K562 treated with DMSO at 1 percent for 12 hours (cell line): Measurements from ENCODE around the gene IL26. TPM values are rescaled to one million over a fixed set of nuclear protein-coding genes. Genes with fewer than 3 reads are reported as not detected.

Experiments
- total RNA-seq: library from RNA; unstranded; fragments of 300-600 nt; gene quantifications from 2 replicates; pipeline ENCODE4 v1.2.3, GENCODE V29; 2022; ENCODE audit not compliant: insufficient read depth

The IL26 gene, protein sequence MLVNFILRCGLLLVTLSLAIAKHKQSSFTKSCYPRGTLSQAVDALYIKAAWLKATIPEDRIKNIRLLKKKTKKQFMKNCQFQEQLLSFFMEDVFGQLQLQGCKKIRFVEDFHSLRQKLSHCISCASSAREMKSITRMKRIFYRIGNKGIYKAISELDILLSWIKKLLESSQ
- not detected in 2 replicates for total RNA-seq

DNA sequence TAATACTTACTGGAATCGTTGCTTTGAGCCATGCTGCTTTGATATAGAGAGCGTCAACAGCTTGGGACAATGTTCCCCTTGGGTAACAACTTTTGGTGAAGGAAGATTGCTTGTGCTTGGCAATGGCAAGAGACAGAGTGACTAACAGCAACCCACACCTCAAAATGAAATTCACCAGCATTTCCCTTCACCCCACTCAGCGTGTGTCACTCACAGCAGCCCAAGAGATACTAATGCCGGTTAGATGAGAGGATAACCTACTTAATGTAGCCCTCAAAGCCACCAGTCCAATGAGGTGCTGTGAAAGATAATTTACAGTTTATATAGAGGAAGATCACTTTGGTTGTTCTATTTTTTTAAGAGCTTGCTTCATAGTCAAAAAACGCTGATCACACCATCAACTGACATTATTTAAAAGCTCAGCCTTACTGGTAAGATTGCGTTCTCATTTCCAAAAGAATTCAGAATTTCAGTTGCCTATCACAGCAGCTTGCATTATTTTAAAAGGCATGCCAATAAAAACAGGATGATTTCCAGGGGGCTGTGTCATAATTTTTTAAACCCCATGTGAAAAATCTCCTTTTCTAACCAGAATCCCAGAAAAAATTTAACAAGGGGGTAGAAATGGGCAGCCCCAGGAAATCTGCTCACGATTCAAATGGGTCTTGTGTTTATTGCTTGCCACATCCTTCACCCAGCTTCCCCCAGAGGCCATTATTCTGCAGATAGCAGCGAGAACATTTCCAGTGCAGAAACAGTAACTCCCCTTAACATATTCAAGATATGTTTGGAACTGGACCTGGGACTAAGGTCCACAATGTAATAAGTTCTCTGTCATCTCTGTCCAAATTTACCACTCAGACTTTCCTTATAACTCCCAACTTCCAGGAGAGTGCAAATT is at the start of gene IL26:
TSS of gene IL26 (minus strand) at position 235 of the 901 bp plus-strand sequence. CDS start at position 181, 54 bp downstream.

DNA sequence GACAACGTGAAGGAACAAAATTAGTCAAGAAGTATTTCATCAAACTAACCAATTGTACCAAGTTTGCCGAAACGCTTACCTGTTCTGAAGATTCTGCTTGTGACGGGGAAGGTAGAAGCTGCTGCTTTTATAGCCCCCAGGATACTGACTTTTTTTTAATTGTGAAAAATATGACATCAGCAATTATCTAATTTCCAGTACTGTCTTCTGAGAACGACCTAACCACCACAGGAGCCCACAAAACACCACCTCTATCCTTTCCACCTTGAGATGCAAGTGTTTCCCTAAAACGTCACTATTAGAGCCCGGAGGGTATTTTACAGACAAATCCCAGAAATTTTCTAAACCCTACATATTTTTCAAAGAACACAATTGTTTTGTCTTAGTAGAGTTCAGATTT is 27.9 kb upstream of the IL26 start, which contains the start of gene IL22:
TSS of gene IL22 (minus strand) at position 101 of the 400 bp plus-strand sequence. CDS start 156 bp downstream, outside the sequence.

DNA sequence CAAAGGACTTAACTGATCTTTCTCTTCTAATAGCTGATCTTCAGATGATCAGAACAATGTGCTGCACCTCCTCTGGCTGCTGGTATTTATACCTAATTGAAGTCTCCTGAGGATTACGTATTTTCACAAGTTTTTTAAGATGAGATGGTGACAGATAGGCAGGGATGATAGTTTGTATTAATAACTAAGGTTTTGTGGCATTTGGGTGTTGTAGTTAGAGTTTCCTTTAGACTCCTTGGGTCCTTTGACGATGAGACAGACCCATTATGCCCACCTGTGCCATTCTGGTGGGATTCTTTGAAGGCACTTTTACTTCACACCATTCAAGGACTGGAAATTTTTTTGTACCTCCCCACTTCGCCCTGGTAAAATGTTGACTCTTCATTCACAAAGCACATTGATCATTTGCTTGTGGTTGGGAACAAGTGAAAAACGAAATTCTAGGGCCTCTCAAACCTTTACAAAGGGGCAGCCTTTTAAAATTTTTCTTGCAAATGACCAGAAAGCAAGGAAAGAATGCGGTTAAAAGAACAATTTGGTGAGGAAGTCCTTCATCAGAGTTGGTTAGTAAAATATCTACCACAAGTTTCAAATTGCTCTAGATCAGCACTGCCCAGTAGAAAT is 65.8 kb downstream of the IL26 start, which contains the start of gene IFNG:
TSS of gene IFNG (minus strand) at position 60 of the 624 bp plus-strand sequence. CDS start 125 bp downstream, outside the sequence.

Other genes starting within 250 kb of the IL26 start
- not detected in 2 replicates for gene IFNG-AS1, start 236.4 kb downstream of the IL26 start, total RNA-seq
- gene IFNG, start 66.1 kb downstream of the IL26 start, total RNA-seq: not detected in 2 replicates
- gene IL22, start 27.8 kb upstream of the IL26 start, total RNA-seq: not detected in 2 replicates
- gene MDM1, start 106.6 kb upstream of the IL26 start, total RNA-seq: 3.7 and 9.0 TPM in 2 replicates